SHP77 (cell line): ENCODE results near the gene AK5.
"Not testable (repeated sequence)": the region's sequence is repeated elsewhere in the genome, so short reads cannot be mapped to it uniquely, and the experiment has no call there.

ENCODE experiments used
- DNase-seq, 2 experiments: peaks; one replicate each; lab custom pipeline; 2025; lab: John Stamatoyannopoulos, UW

Gene AK5

GRCh38 chr1:77287535-77287934 is 5.7 kb downstream of the AK5 start:
- no peak for DNase-seq

DNA sequence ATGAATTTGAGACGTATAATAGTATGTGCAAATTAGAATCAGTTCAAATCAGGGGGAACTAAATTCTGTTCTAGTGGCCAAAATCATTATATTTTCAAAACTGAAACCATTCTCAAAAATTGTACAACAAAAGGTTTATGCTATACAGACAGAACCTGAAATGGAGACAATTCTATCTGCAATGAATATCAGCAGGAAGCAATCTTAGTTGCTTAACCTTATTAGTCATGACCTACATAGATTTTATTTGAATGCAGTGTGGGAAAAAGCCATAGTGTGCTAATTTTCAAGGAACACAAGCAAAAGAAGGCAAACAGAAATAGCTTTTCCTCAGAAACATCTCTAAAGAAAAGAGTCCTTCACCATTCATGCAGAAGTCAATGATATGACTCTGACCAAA is 6.5 kb downstream of the AK5 start:
- no peak for DNase-seq

GRCh38 chr1:77290576-77290975 is 8.8 kb downstream of the AK5 start:
- DNase-seq: no peak

DNA sequence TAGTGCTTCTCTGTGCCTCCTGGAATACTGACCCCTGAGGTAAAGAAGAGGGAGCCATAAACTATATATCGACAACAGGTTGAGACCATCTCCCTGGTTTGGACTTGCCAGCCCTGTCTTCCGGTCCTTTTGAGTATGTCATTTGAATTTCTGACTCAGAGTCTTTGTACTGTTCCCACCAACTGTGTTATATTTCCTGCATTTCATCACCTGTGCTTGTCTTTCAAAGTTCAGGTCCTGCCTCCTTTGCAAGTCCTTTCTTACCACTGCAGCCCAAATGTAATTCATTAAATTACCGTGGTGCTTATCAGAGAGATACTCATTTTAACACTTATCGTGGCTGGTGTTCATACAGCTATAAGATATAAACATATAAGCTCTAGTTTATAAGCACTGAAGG is 10.7 kb downstream of the AK5 start:
- DNase-seq: no peak

DNA sequence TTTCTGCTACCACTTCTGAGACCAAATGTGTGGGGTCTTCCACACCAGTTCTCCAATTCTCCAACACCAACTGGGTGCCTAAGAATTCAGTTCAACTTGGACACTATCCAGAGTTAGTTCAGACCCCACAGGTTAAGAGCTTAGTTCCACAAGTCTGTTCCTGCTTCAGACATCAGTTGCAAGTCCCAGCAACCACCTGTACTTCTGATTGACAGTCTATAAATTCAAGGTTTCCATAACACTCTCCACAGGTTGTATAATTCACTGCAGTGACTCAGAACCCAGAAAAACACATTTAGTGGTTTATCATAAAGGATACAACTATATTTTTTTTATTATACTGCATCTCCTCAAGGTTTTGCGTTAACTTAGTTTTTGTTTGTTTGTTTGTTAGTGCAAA is 18.7 kb downstream of the AK5 start:
- no peak for DNase-seq

DNA sequence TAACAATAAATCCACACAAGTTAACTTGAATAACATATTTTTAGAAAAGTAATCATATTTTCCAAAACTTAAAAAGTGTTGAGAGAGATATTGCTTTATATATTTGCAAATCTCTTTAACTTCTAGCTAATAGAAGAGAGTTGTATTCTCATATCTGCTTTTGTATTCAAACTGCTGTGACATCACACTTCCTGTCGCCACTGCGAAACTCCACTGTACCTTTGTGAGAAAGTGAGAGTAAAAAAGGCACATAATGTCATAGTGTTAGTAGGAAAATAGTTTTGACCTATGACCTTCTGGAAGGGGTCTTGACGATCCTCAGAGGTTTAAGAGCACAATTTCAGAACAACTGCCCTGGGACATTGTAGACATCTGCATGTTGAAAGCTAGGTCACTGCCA is 21.6 kb downstream of the AK5 start:
- no peak for DNase-seq

GRCh38 chr1:77308889-77309621 is 27.2 kb downstream of the AK5 start:
- no peak for DNase-seq

DNA sequence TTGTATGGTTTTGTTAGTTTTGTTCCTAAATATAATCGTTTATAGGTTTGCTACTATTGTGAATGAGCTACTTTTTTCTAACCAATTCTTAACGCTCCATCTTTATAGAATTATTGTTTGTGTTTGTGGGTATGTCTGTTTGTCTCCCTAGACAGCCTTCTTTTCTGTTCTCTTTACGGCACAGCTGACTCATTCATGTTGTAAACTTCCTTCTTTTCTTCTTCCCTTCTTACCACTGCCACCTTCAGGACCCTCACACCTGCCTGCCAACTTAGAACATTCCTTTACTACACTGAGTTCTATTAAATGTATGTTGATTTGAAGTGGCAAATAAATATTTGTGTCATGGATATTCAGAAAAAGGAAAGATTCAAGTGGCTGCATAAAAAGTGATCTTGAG is 29.1 kb downstream of the AK5 start:
- DNase-seq: no peak

DNA sequence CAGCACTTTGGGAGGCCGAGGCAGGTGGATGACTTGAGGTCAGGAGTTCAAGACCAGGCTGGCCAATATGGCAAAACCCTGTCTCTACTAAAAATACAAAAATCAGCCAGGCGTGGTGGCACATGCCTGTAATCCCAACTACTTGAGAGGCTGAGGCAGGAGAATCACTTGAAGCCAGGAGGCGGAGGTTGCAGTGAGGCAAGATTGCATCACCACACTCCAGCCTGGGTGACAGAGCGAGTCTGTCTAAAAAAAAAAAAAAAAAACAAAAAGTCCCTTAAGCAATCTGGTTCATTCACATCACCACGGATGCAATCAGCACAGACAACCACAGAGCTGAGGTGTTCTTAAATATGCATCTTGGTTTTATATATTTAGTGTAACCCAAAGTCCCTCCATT is 30.5 kb downstream of the AK5 start:
- DNase-seq: not testable (repeated sequence)

DNA sequence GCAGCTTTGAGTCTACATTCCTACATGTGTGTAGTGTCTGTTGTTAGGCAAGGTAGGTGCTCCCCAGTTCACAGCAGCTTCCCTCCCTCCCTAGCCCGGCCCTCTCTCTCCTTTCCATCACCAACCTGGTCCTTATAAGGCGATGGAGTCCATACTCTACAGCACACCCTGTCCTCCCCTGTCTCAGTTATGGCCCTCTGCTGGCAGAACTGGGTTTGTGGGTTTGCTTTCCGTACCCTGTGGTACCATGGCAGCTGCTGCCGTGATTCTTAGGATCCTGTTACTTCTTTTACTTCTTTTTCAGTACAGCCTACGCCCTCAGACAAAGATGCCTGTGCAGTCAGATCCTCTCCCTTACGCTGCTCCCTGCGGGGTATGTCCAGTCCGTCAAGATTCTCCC is 31.7 kb downstream of the AK5 start:
- DNase-seq: peak in 1 of 2 experiments; percentile 5

GRCh38 chr1:77316006-77316405 is 34.2 kb downstream of the AK5 start:
- no peak for DNase-seq

- no peak for DNase-seq
Observed at GRCh38 chr1:77316966-77317365, 35.1 kb downstream of the AK5 start.

- no peak for DNase-seq
Observed at GRCh38 chr1:77319036-77319705, 37.4 kb downstream of the AK5 start.

DNA sequence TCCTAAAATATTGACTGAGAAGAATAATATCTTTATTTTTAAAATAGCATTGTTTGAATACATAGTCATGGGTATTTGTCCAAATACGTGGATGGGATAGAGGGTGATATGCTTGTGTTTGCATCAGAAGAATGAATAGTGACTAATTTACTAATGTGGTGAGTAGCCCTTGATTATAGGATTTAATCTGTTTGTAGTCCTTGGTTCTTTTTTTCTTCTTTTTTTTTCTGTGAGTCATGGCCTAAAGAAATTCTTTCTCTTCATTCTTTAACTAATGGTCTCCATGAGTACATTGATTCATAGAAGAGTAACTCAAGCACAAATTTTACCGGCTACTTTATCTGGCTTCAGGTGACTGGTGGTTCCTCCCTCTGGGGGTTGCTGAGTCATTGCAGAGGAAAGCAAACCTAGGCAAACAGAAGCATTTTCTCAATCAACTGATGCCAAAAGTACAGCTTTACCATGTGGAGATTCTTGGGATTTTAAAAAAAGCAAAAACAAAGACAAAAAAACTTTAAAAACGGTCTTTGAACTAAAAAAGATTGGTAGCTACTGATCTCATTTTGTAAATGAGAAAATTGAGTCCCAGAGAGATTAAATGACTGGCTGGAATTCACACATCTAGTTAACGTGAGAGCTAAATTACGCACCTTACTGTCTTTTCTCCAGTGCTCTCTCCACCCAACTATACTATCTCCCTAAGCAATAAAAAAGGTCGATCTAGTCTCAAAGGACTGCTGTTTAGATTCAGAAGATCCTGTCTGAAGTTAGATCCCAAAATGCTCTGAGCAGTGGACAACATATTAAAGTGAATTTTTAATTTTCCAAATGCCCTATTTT is 40.5 kb downstream of the AK5 start:
- peak in 1 of 2 experiments; percentile 19 for DNase-seq

DNA sequence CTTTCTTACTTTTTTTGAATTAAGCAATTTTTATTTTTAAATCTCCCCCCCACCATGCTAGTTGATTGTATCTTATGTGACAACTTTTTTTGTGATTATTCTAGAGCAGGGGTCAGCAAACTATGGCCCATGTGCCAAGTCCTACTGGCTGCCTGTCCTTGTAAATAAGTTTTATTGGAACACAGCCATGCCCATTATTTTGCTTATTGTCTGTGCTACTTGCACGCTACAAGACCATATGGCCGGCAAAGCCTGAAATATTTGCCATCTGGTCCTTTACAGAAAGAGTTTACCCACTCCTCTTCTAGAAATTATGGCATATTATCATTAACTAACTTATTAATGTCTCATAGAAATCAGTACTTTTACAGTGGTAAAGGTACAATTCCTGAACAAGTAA is 51.7 kb downstream of the AK5 start:
- peak in 1 of 2 experiments; percentile 38 for DNase-seq

DNA sequence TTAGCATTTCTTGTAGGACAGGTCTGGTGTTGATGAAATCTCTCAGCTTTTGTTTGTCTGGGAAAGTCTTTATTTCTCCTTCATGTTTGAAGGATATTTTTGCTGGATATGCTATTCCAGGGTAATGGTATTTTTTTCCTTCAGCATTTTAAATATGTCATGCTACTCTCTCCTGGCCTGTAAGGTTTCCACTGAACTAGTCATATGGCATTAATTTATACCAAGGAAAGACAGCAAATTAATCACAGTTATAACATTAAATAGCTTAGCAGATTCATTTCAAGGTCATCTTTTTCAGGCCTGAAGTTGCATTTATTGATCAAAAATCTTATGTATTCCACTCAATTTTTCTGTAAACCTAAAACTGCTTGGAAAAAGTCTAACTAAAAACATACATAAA is 54.9 kb downstream of the AK5 start:
- no peak for DNase-seq

DNA sequence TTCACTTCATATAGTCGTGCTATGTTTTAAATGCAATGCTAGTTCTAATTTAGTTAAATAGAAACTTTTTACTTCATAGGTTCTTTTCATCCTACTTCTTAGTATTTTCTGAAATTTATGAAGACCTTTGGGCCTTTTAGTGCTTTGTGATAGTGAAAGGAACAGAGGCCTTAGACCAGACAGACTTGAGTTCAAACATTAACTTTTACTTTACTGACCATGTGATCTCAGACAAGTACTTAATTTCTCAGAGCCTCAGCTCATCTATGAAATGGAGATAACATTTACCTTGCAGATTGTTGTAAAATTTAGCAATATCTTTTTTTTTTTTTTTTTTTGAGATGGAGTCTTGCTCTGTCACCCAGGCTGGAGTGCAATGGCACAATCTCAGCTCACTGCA is 57.5 kb downstream of the AK5 start:
- no peak for DNase-seq

- no peak for DNase-seq
Observed at GRCh38 chr1:77341195-77341594, 59.4 kb downstream of the AK5 start.

GRCh38 chr1:77342745-77343144 is 60.9 kb downstream of the AK5 start:
- no peak for DNase-seq

- no peak for DNase-seq
Observed at GRCh38 chr1:77347646-77348045, 65.8 kb downstream of the AK5 start.

- no peak for DNase-seq
Observed at GRCh38 chr1:77348549-77348948, 66.7 kb downstream of the AK5 start.

DNA sequence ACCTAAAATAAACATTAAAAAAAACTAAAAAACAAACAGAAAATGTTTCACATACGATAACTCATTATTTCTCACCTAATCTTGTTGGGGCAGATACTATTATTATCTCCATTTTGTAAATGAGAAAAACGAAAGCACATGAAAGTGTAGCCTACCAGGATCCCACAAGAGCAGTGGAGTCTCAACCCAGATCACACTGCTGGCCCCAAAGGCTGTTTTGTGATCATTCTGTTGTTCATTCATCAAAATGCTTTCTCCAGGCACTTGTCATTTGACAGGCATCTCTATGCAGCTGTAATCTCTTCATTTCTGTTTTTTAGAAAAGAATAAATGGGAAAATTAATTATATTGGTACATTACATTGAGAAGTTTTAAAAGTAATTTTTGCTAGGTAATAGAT is 67.5 kb downstream of the AK5 start:
- no peak for DNase-seq
